OCI-LY7 (cell line): ENCODE measurements around the gene FRG2B. TPM values are rescaled to one million over a fixed set of nuclear protein-coding genes. Genes with fewer than 3 reads are reported as not detected.
"Not testable (repeated sequence)": the region's sequence is repeated elsewhere in the genome, so short reads cannot be mapped to it uniquely, and the experiment has no call there.

Source experiments
- BruUV-seq: library from RNA; stranded (reverse); fragments of 400-500 nt; replicated peaks from 2 replicates; lab custom pipeline; 2021; lab: Mats Ljungman, UMichigan
- CTCF ChIA-PET: fragments of 300-600 bp; sonication (Branson Sonifier 250); formaldehyde crosslinking; loops from one replicate; lab custom pipeline; 2022; ENCODE audit warnings: antibody characterized with exemption; ENCODE audit not compliant: unreplicated experiment; lab: Charles Lee
- POLR2A ChIA-PET: fragments of 300-600 bp; sonication (Branson Sonifier 250); formaldehyde crosslinking; loops from one replicate; lab custom pipeline; 2022; ENCODE audit warnings: antibody characterized with exemption; lab: Charles Lee
- DNase-seq: peaks from one replicate; pipeline ENCODE4 v3.0.0-alpha.2; 2015; ENCODE audit warnings: low spot score
- H2AFZ ChIP-seq: fragments of 200-600 bp; sonication (generic), shearing (Covaris generic); 2 replicates; pipeline ENCODE4 v1.6.1; 2014; ENCODE audit warnings: mild to moderate bottlenecking, antibody characterized with exemption, low read length, moderate library complexity
- H3K27ac ChIP-seq: fragments of 200-600 bp; sonication (generic); 2 replicates; pipeline ENCODE4 v1.5.1; 2014; ENCODE audit warnings: mixed run types, low read depth, mild to moderate bottlenecking, moderate library complexity, low read length, inconsistent platforms; ENCODE audit not compliant: poor library complexity, severe bottlenecking
- H3K36me3 ChIP-seq: fragments of 200-600 bp; sonication (generic); 2 replicates; pipeline ENCODE4 v1.6.1; 2014; ENCODE audit warnings: mild to moderate bottlenecking, antibody characterized with exemption, low read length, moderate library complexity, mixed read lengths; ENCODE audit not compliant: insufficient read depth
- H3K4me1 ChIP-seq: fragments of 200-600 bp; sonication (generic); 2 replicates; pipeline ENCODE4 v1.5.1; 2014; ENCODE audit warnings: mild to moderate bottlenecking, low read length; ENCODE audit not compliant: insufficient read depth, poor library complexity, severe bottlenecking
- H3K4me2 ChIP-seq: fragments of 200-600 bp; sonication (generic); 2 replicates; pipeline ENCODE4 v1.6.1; 2014; ENCODE audit warnings: mild to moderate bottlenecking, low read length
- H3K4me3 ChIP-seq: fragments of 200-600 bp; sonication (generic); 2 replicates; pipeline ENCODE4 v1.5.1; 2014; ENCODE audit warnings: mild to moderate bottlenecking, low read depth, low read length; ENCODE audit not compliant: poor library complexity, severe bottlenecking
- H3K79me2 ChIP-seq: fragments of 200-600 bp; sonication (generic); 2 replicates; pipeline ENCODE4 v1.6.1; 2016; ENCODE audit warnings: low read depth, mild to moderate bottlenecking, low read length, moderate library complexity, mixed read lengths; ENCODE audit not compliant: insufficient read depth
- H3K9me2 ChIP-seq: fragments of 200-600 bp; sonication (generic); 2 replicates; pipeline ENCODE4 v1.6.1; 2016; ENCODE audit warnings: mild to moderate bottlenecking, low read length, mixed read lengths; ENCODE audit not compliant: insufficient read depth
- H3K9me3 ChIP-seq: fragments of 200-600 bp; sonication (generic); 2 replicates; pipeline ENCODE4 v1.6.1; 2014; ENCODE audit warnings: mild to moderate bottlenecking, mixed run types, low read length, mixed read lengths
- H4K20me1 ChIP-seq: fragments of 200-600 bp; sonication (generic); 2 replicates; pipeline ENCODE4 v1.6.1; 2014; ENCODE audit warnings: mild to moderate bottlenecking, antibody characterized with exemption, low read length, moderate library complexity, mixed read lengths; ENCODE audit not compliant: insufficient read depth
- intact Hi-C: fragments of 100-400 bp; cut with micrococcal nuclease; formaldehyde crosslinking; loops from one replicate; pipeline ENCODE4 v1.10.0; 2022; ENCODE audit not compliant: unreplicated experiment
- total RNA-seq, 2 experiments: library from RNA; depleted of rRNA in 1 of 2; stranded (reverse); fragments of >200 nt in 1 of 2; shearing (Covaris generic) in 1 of 2; gene quantifications; 2 replicates each; pipeline ENCODE4 v1.2.3, GENCODE V29; 2014 to 2022

FRG2B gene
- total RNA-seq, 2 experiments from 2014 or later, result not detected

DNA sequence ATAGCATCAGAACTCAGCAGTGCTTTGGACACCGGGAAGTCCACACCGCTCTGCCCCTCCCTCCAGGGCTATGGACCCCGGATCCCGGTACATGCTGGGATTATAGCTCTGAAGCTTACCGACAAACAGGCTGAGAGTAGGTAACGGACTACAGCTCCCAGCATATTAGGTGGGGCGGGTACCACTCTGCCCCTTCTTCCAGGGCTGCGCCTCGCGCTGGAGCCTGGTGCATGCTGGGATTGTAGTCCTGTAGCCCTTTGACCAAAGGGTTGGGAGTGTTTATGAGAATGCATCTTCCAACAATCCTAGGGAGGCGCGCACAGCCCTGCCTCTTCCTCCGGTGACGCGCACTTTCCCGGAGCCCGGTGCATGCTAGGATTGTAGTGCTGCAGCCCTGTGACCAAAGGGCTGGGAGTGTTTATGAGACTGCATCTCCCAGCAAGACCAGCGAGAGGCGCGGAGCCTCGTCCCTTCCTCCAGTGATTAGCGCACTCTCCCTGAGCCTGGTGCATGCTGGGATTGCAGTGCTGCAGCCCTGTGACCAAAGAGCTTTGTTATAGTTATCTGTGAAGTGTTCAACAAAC is 22.4 kb upstream of the FRG2B start:
- H4K20me1 ChIP-seq, H3K4me3 ChIP-seq, H2AFZ ChIP-seq, CTCF ChIA-PET, POLR2A ChIA-PET, H3K4me2 ChIP-seq, intact Hi-C loops, BruUV-seq, H3K4me1 ChIP-seq, H3K79me2 ChIP-seq, H3K27ac ChIP-seq, H3K9me2 ChIP-seq, DNase-seq, H3K36me3 ChIP-seq, H3K9me3 ChIP-seq: not testable (repeated sequence)

GRCh38 chr10:133647075-133647748 is 20.6 kb upstream of the FRG2B start:
- H2AFZ ChIP-seq, H3K27ac ChIP-seq, H3K4me3 ChIP-seq, POLR2A ChIA-PET, H3K9me3 ChIP-seq, H3K4me2 ChIP-seq, H3K9me2 ChIP-seq, H3K4me1 ChIP-seq, CTCF ChIA-PET, BruUV-seq, H3K36me3 ChIP-seq, DNase-seq, H4K20me1 ChIP-seq, intact Hi-C loops, H3K79me2 ChIP-seq: not testable (repeated sequence)

- H3K27ac ChIP-seq, H3K79me2 ChIP-seq, DNase-seq, BruUV-seq, POLR2A ChIA-PET, H3K9me2 ChIP-seq, H4K20me1 ChIP-seq, intact Hi-C loops, H2AFZ ChIP-seq, H3K4me2 ChIP-seq, CTCF ChIA-PET, H3K9me3 ChIP-seq, H3K36me3 ChIP-seq, H3K4me3 ChIP-seq, H3K4me1 ChIP-seq: not testable (repeated sequence)
Measured at GRCh38 chr10:133637846-133638235, 11.2 kb upstream of the FRG2B start.

DNA sequence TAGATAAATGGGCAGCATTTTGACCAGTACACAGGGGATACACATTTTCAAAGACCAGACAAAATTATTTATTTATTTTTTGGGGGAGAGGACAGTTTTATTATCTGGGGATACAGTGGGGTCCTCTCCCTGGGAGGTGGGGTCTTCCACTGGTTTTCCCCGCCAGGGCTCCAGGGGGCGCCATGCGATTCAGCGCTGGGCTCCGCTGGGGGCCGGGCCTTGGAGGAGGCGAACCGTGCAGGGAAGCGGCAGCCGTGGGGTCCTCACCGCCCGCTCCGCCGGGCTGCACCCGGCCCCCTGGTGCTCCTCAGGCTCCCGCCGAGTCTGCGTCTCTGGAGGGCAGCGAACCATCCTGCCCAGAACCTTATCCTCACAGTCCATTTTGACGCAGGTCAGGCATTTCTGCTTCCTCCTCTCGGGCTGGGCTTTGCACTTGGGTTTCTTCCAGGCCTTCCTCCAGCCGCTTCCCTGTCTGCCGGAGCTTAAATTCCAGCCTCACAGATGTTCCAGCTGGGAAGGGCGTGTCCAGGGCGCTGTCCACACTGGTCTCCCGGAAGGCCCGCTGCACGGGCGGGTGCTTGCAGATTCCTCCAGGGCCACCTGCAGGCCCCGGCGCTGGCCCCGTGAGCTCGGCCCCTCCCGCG is 10.7 kb upstream of the FRG2B start:
- H4K20me1 ChIP-seq, H3K4me3 ChIP-seq, H3K27ac ChIP-seq, intact Hi-C loops, H3K9me2 ChIP-seq, H3K9me3 ChIP-seq, H3K36me3 ChIP-seq, DNase-seq, H3K4me1 ChIP-seq, BruUV-seq, POLR2A ChIA-PET, H3K79me2 ChIP-seq, CTCF ChIA-PET, H2AFZ ChIP-seq, H3K4me2 ChIP-seq: not testable (repeated sequence)

DNA sequence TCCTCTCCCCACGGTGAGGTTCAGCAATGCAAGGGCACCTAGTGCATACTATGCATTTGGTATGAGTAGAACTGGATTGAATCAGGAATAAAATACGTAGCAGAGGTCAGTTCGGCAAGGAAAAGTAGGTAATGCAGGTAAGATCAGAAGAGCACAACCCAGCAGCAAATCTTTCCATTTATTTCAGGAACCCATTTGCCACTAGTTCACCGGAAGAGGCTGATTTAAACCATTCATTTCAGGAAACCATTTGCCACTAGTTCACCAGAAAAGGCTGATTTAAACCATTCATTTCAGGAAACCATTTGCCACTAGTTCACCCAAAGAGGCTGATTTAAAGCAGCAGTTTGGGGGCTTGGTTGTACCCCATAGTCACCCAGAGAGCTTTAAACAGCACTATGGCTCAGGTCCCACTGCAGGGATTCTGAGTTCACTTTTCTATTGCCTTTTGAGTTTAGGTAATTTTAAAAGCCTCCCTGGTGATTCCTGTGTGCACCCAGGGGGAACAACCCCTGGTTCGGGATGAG is 4.2 kb upstream of the FRG2B start:
- not testable (repeated sequence) for BruUV-seq, DNase-seq

GRCh38 chr10:133622544-133622943 is 4.1 kb downstream of the FRG2B start:
- H3K4me3 ChIP-seq, H2AFZ ChIP-seq, H3K9me2 ChIP-seq, H3K9me3 ChIP-seq, H3K4me1 ChIP-seq, H3K79me2 ChIP-seq, H3K27ac ChIP-seq, intact Hi-C loops, H4K20me1 ChIP-seq, H3K4me2 ChIP-seq, DNase-seq, CTCF ChIA-PET, H3K36me3 ChIP-seq, BruUV-seq: not testable (repeated sequence)
- POLR2A ChIA-PET, result interaction anchor here (0.7 kb wide), 1 partner anchor 16 kb away, joined by 4 read pairs; no protein-coding TSS in a partner anchor

More for the DNA sequence above, 4.2 kb upstream of the FRG2B start:
- H3K4me2 ChIP-seq, H3K79me2 ChIP-seq, H3K4me3 ChIP-seq, intact Hi-C loops, H3K4me1 ChIP-seq, H4K20me1 ChIP-seq, H3K9me3 ChIP-seq, H3K27ac ChIP-seq, POLR2A ChIA-PET, H3K36me3 ChIP-seq, CTCF ChIA-PET, H2AFZ ChIP-seq, H3K9me2 ChIP-seq: not testable (repeated sequence)
